Measurements from ENCODE around the gene ATP5PD.

ATP5PD gene

GRCh38 chr17:75091855-75092327, 45.1 kb upstream of the ATP5PD start (continued):
- TF ChIP-seq ZNF776 (tag by site-specific recombination; IDR thresholded peaks at IDR 0.05; ENCODE audit: borderline replicate concordance), result 0 out of 2 replicates have a peak, but pooled peaks have one; percentile 12
- TF ChIP-seq ZNF16 (tag by site-specific recombination; IDR thresholded peaks at IDR 0.05; ENCODE audit: low read depth), result no peak

- Histone ChIP-seq H3K27ac (ENCODE audit: extremely low read depth, low read depth, low read length) (no peak overlapping the region), H3K9me3 (ENCODE audit: control insufficient read depth, insufficient read depth, low read depth, low read length) (no peaks in the 10 kb centered on the region), H3K4me1 (ENCODE audit: control insufficient read depth, insufficient read depth, low read length) (peaks cover 2% of the 10 kb centered on the region; the same call in 1 of the 2 replicates)
Measured at GRCh38 chr17:75090871-75091854, 44.4 kb upstream of the ATP5PD start.

GRCh38 chr17:75088465-75089417, 42.0 kb upstream of the ATP5PD start:
- peak; percentile 50; the same call in 1 of the 2 replicates for TF ChIP-seq PRDM10 (tag by site-specific recombination; IDR thresholded peaks at IDR 0.05)
- TF ChIP-seq ZNF335 (tag by site-specific recombination; conservative IDR thresholded peaks at IDR 0.05), result no peak
- TF ChIP-seq GLIS2 (tag by site-specific recombination; IDR thresholded peaks at IDR 0.05), result 0 out of 2 replicates have a peak, but pooled peaks have one; percentile 21
- TF ChIP-seq ZBTB20 (tag by site-specific recombination; IDR thresholded peaks at IDR 0.05), result peak; percentile 36; the same call in 1 of the 2 replicates
- TF ChIP-seq ZIC2 (tag by site-specific recombination; IDR thresholded peaks at IDR 0.05), result peak; percentile 59
- ChIA-PET CTCF (interaction anchor here (0.6 to 1.5 kb wide), 4 partner anchors 14 to 44 kb away, joined by 3 to 5 read pairs (median 4); no protein-coding TSS in a partner anchor), POLR2A (interaction anchor here (0.7 to 1.2 kb wide), 3 partner anchors 13 to 64 kb away, joined by 3 to 7 read pairs (median 3); no protein-coding TSS in a partner anchor)
- H3K4me3 ChIP-seq (ENCODE audit: low read depth, low read length), result no peak overlapping the region
- H3K27ac ChIP-seq (ENCODE audit: extremely low read depth, low read depth, low read length), result no peak overlapping the region
- H3K9me3 ChIP-seq (ENCODE audit: control insufficient read depth, insufficient read depth, low read depth, low read length), result no peaks in the 10 kb centered on the region
- H3K4me1 ChIP-seq (ENCODE audit: control insufficient read depth, insufficient read depth, low read length), result 0 out of 2 replicates have a peak, but pooled peaks cover 2% of the 10 kb centered on the region
- no peaks in the 10 kb centered on the region for H3K36me3 ChIP-seq (ENCODE audit: control insufficient read depth in 2 of 2, insufficient read depth in 1 of 2, low read length in 2 of 2)

More at GRCh38 chr17:75090871-75091854, 44.4 kb upstream of the ATP5PD start:
- H3K4me3 ChIP-seq (ENCODE audit: low read depth, low read length), result no peak overlapping the region
- POLR2A ChIA-PET, result no interaction called here
- CTCF ChIA-PET, result interaction anchor here (0.6 to 1.7 kb wide), 5 partner anchors 14 to 37 kb away, joined by 3 to 13 read pairs (median 5); no protein-coding TSS in a partner anchor
- H3K36me3 ChIP-seq (ENCODE audit: control insufficient read depth in 2 of 2, insufficient read depth in 1 of 2, low read length in 2 of 2), result no peaks in the 10 kb centered on the region
- TF ChIP-seq ZNF677 (tag by site-specific recombination; IDR thresholded peaks at IDR 0.05) (no peak), ZNF335 (tag by site-specific recombination; conservative IDR thresholded peaks at IDR 0.05) (0 out of 2 replicates have a peak, but pooled peaks have one; percentile 14), FEZF1 (tag by site-specific recombination; IDR thresholded peaks at IDR 0.05) (no peak), GLIS2 (tag by site-specific recombination; IDR thresholded peaks at IDR 0.05) (peak; percentile 47), ZNF341 (tag by site-specific recombination; IDR thresholded peaks at IDR 0.05; ENCODE audit: low read depth) (peak; percentile 93), KLF17 (tag by site-specific recombination; IDR thresholded peaks at IDR 0.05) (0 out of 2 replicates have a peak, but pooled peaks have one; percentile 51), ZIC2 (tag by site-specific recombination; IDR thresholded peaks at IDR 0.05) (peak; percentile 28; the same call in 1 of the 2 replicates)
